Sigmoid colon (tissue), 7 donors: Measurements from ENCODE around the gene CNGB1. TPM values are rescaled to one million over a fixed set of nuclear protein-coding genes. Genes with fewer than 3 reads are reported as not detected.
A peak's percentile ranks its signal among the peaks of the same experiment; 100 is the strongest.
"Not testable (repeated sequence)": the region's sequence is repeated elsewhere in the genome, so short reads cannot be mapped to it uniquely, and the experiment has no call there.

ENCODE experiments used
- DNase-seq: peaks from one replicate; pipeline ENCODE4 v3.0.0-alpha.2; 2019
- H3K27ac ChIP-seq, 4 donors: fragments of 200-600 bp; sonication (generic); one replicate each; pipeline ENCODE4 v1.5.1; 2016 to 2019; ENCODE audit warnings: mild to moderate bottlenecking in 1 of 4
- H3K27me3 ChIP-seq, 3 donors: fragments of 200-600 bp; sonication (generic); one replicate each; pipeline ENCODE4 v1.5.1; 2019; ENCODE audit warnings: mild to moderate bottlenecking in 1 of 3
- H3K36me3 ChIP-seq, 4 donors: fragments of 200-600 bp; sonication (generic); one replicate each; pipeline ENCODE4 v1.5.1; 2016 to 2019
- H3K4me1 ChIP-seq, 4 donors: fragments of 200-600 bp; sonication (generic); one replicate each; pipeline ENCODE4 v1.5.1; 2017 to 2019
- H3K4me3 ChIP-seq, 4 donors: fragments of 200-600 bp; sonication (generic); one replicate each; pipeline ENCODE4 v1.5.1; 2017 to 2019; ENCODE audit warnings: mild to moderate bottlenecking in 2 of 4, moderate library complexity in 1 of 4
- H3K9me3 ChIP-seq, 4 donors: fragments of 200-600 bp in 3 of 4; sonication (generic) in 3 of 4; one replicate each; pipeline versions ENCODE4 v1.5.1 to v1.6.1; 2013 to 2019
- CTCF ChIP-seq, 4 experiments: fragments of 450-650 bp in 3 of 4; fragments of 200-600 bp in 1 of 4; IDR thresholded peaks; one replicate each; pipeline ENCODE4 v1.5.1; 2016 to 2019; ENCODE audit warnings: antibody characterized with exemption in 4 of 4, mild to moderate bottlenecking in 3 of 4, moderate library complexity in 2 of 4
- EP300 ChIP-seq, 4 donors: sonication (generic); formaldehyde crosslinking; IDR thresholded peaks; one replicate each; pipeline ENCODE4 v1.6.1; 2017; ENCODE audit warnings: antibody characterized with exemption in 4 of 4
- POLR2A ChIP-seq, 2 donors: fragments of 450-650 bp; IDR thresholded peaks; one replicate each; pipeline ENCODE4 v1.6.1; 2016; ENCODE audit warnings: antibody characterized with exemption in 2 of 2, mild to moderate bottlenecking in 2 of 2, moderate library complexity in 2 of 2
- POLR2AphosphoS5 ChIP-seq, 4 donors: sonication (generic); formaldehyde crosslinking; IDR thresholded peaks; one replicate each; pipeline ENCODE4 v1.6.1; 2017; ENCODE audit warnings: antibody characterized with exemption in 4 of 4
- WGBS, 2 donors: extraction: QIAGEN DNeasy Blood & Tissue Kit; methylation state at CpG; one replicate each; pipeline ENCODE4 v1.1.7; 2013; 5-methylcytosine and 5-hydroxymethylcytosine counted together
- intact Hi-C: fragments of 100-400 bp; cut with DNase I; formaldehyde crosslinking; loops from one replicate; pipeline ENCODE4 v1.15.1; 2023
- polyA plus RNA-seq, 3 donors: library from polyadenylated mRNA; stranded (reverse); fragments of 200-250 nt; gene quantifications; one replicate each; pipeline ENCODE4 v1.2.3, GENCODE V29; 2013
- total RNA-seq, 4 donors: library from RNA; depleted of rRNA; stranded (reverse); fragments of >200 nt; gene quantifications; one replicate each; pipeline ENCODE4 v1.1.0, GENCODE V29; 2016
- donor health status: healthy with polysubstance abuse.
- donor health status: Bipolar disorder and iron deficiency.
- donor health status: healthy.

The CNGB1 gene
- total and polyA plus RNA-seq, 7 donors, result 0.70 to 13.0 (median 1.4) TPM; not detected in 3

- intact Hi-C loops, result loop anchor here (1.0 to 5.0 kb wide), 3 partner anchors 101 to 227 kb away; partner anchors contain the start of genes CFAP20, USB1 and ZNF319
- Histone ChIP-seq H3K27ac (no peak overlapping the region), H3K27me3 (peaks cover 0 to 37% (median 11%) of the 10 kb centered on the region in 3 donors), H3K36me3 (no peaks in the 10 kb centered on the region), H3K4me3 (no peak overlapping the region), H3K9me3 (no peaks in the 10 kb centered on the region), H3K4me1 (no peaks in the 10 kb centered on the region)
- peak; percentile 66 to 85 (median 70) for TF ChIP-seq CTCF (IDR thresholded peaks at IDR 0.05)
- TF ChIP-seq POLR2AphosphoS5 (IDR thresholded peaks at IDR 0.05), result no peak
- DNase-seq, result peak; percentile 79
- WGBS, 2 donors, result 18 to 38% methylated on average over 12 of the region's 12 CpGs
Measured at GRCh38 chr16:57899771-57900661, 70.9 kb downstream of the CNGB1 start.

- intact Hi-C loops, result loop anchor here (2.0 to 5.0 kb wide), 2 partner anchors 102 to 228 kb away; partner anchors contain the start of genes CFAP20, USB1 and ZNF319
- Histone ChIP-seq H3K9me3 (no peaks in the 10 kb centered on the region), H3K27me3 (peaks cover 0 to 28% (median 10%) of the 10 kb centered on the region in 3 donors), H3K4me1 (no peaks in the 10 kb centered on the region), H3K36me3 (no peaks in the 10 kb centered on the region), H3K27ac (no peak overlapping the region), H3K4me3 (no peak overlapping the region)
- WGBS, 2 donors, result 48 to 76% methylated on average over 5 of the region's 5 CpGs
- TF ChIP-seq POLR2A (IDR thresholded peaks at IDR 0.05) (no peak), POLR2AphosphoS5 (IDR thresholded peaks at IDR 0.05) (no peak), CTCF (IDR thresholded peaks at IDR 0.05) (no peak), EP300 (IDR thresholded peaks at IDR 0.05) (no peak)
- DNase-seq, result no peak
Measured at GRCh38 chr16:57898961-57899360, 72.0 kb downstream of the CNGB1 start.

- Histone ChIP-seq H3K36me3 (no peaks in the 10 kb centered on the region), H3K4me1 (no peaks in the 10 kb centered on the region), H3K4me3 (no peak overlapping the region), H3K27me3 (peaks cover 0 to 19% (median 4%) of the 10 kb centered on the region in 3 donors), H3K27ac (no peak overlapping the region), H3K9me3 (no peaks in the 10 kb centered on the region)
- no peak for TF ChIP-seq POLR2A (IDR thresholded peaks at IDR 0.05)
- TF ChIP-seq CTCF (IDR thresholded peaks at IDR 0.05), result no peak
- no peak for TF ChIP-seq POLR2AphosphoS5 (IDR thresholded peaks at IDR 0.05)
- intact Hi-C loops, result loop anchor here (2.0 to 5.0 kb wide), 2 partner anchors 103 to 229 kb away; partner anchors contain the start of genes CFAP20, USB1 and ZNF319
- 71 to 87% methylated on average over 4 of the region's 4 CpGs for WGBS, 2 donors
- DNase-seq, result no peak
Measured at GRCh38 chr16:57897996-57898395, 72.9 kb downstream of the CNGB1 start.

GRCh38 chr16:57897053-57897784, 73.7 kb downstream of the CNGB1 start:
- Histone ChIP-seq H3K4me3 (no peak overlapping the region), H3K27me3 (peaks cover 0 to 15% (median 4%) of the 10 kb centered on the region in 3 donors), H3K27ac (no peak overlapping the region), H3K9me3 (no peaks in the 10 kb centered on the region), H3K36me3 (no peaks in the 10 kb centered on the region), H3K4me1 (no peaks in the 10 kb centered on the region)
- no peak for DNase-seq
- TF ChIP-seq POLR2AphosphoS5 (IDR thresholded peaks at IDR 0.05), result no peak
- TF ChIP-seq EP300 (IDR thresholded peaks at IDR 0.05), result no peak
- no peak for TF ChIP-seq CTCF (IDR thresholded peaks at IDR 0.05)
- TF ChIP-seq POLR2A (IDR thresholded peaks at IDR 0.05), result no peak
- WGBS, 2 donors, result 85% methylated on average over 18 of the region's 18 CpGs
- intact Hi-C loops, result loop anchor here (5.0 kb wide), 1 partner anchor 230 kb away; the partner anchor contains the start of gene CFAP20

- not testable (repeated sequence) for H3K27ac ChIP-seq
- intact Hi-C loops, result loop anchor here (5.0 kb wide), 1 partner anchor 232 kb away; the partner anchor contains the start of gene CFAP20
- 94 to 95% methylated on average over 3 of the region's 3 CpGs for WGBS, 2 donors
Measured at GRCh38 chr16:57895081-57895547, 75.8 kb downstream of the CNGB1 start.

More at GRCh38 chr16:57895081-57895547, 75.8 kb downstream of the CNGB1 start:
- DNase-seq, H3K36me3 ChIP-seq, H3K4me1 ChIP-seq, H3K4me3 ChIP-seq, H3K9me3 ChIP-seq, H3K27me3 ChIP-seq: not testable (repeated sequence)
